ENCODE results near the gene TMEM163. TPM values are rescaled to one million over a fixed set of nuclear protein-coding genes. Genes with fewer than 3 reads are reported as not detected.

Gene TMEM163
- total and polyA plus RNA-seq, 8 donors = 3.9 to 48.4 (median 14.0) TPM

- no peak overlapping the region for H3K27ac ChIP-seq
- no peak overlapping the region for H3K4me3 ChIP-seq
- H3K9me3 ChIP-seq = no peaks in the 10 kb centered on the region
- ATAC-seq = no peak
- H3K27me3 ChIP-seq = no peaks in the 10 kb centered on the region
- TF ChIP-seq CTCF (IDR thresholded peaks at IDR 0.05) = no peak
- peaks cover 6 to 46% of the 10 kb centered on the region in 2 donors for H3K4me1 ChIP-seq
- peaks cover 0 to 5% of the 10 kb centered on the region in 2 donors for H3K36me3 ChIP-seq
- intact Hi-C loops (cut with DNase I) = loop anchor here in 1 of 2 donors (10.0 kb wide), 1 partner anchor 297 kb away; no protein-coding TSS in a partner anchor
- DNase-seq = no peak
Measured at GRCh38 chr2:134411279-134411827, 307.4 kb downstream of the TMEM163 start.

- intact Hi-C loops (cut with DNase I) = loop anchor here in 1 of 2 donors (10.0 kb wide), 1 partner anchor 296 kb away; no protein-coding TSS in a partner anchor
- Histone ChIP-seq H3K27ac (no peak overlapping the region), H3K9me3 (no peaks in the 10 kb centered on the region), H3K4me3 (no peak overlapping the region), H3K36me3 (peaks cover 0 to 5% of the 10 kb centered on the region in 2 donors), H3K4me1 (peaks cover 6 to 46% of the 10 kb centered on the region in 2 donors), H3K27me3 (no peaks in the 10 kb centered on the region)
- TF ChIP-seq CTCF (IDR thresholded peaks at IDR 0.05) = no peak
- DNase-seq (no peak), ATAC-seq (no peak)
Measured at GRCh38 chr2:134410831-134411231, 308.0 kb downstream of the TMEM163 start.

GRCh38 chr2:134410006-134410405 lies 308.8 kb downstream of the TMEM163 start:
- peaks cover 6 to 46% of the 10 kb centered on the region in 2 donors for H3K4me1 ChIP-seq
- ATAC-seq = no peak
- H3K4me3 ChIP-seq = no peak overlapping the region
- no peaks in the 10 kb centered on the region for H3K27me3 ChIP-seq
- H3K9me3 ChIP-seq = no peaks in the 10 kb centered on the region
- H3K27ac ChIP-seq = no peak overlapping the region
- intact Hi-C loops (cut with DNase I) = loop anchor here in 1 of 2 donors (10.0 kb wide), 1 partner anchor 295 kb away; no protein-coding TSS in a partner anchor
- no peak for TF ChIP-seq CTCF (IDR thresholded peaks at IDR 0.05)
- H3K36me3 ChIP-seq = peaks cover 0 to 5% of the 10 kb centered on the region in 2 donors
- no peak for DNase-seq

- H3K9me3 ChIP-seq = no peaks in the 10 kb centered on the region
- no peak overlapping the region for H3K4me3 ChIP-seq
- intact Hi-C loops (cut with DNase I) = loop anchor here in 1 of 2 donors (10.0 kb wide), 1 partner anchor 154 kb away; the partner anchor contains the start of gene MGAT5
- DNase-seq (no peak), ATAC-seq (no peak)
- H3K36me3 ChIP-seq = peaks cover 0 to 10% of the 10 kb centered on the region in 2 donors
- peaks cover 6 to 46% of the 10 kb centered on the region in 2 donors for H3K4me1 ChIP-seq
- no peak for TF ChIP-seq CTCF (IDR thresholded peaks at IDR 0.05)
- H3K27me3 ChIP-seq = no peaks in the 10 kb centered on the region
- H3K27ac ChIP-seq = peak overlapping the region in 1 of 2 donors; percentile 30
Measured at GRCh38 chr2:134408791-134409190, 310.0 kb downstream of the TMEM163 start.

- peak overlapping the region in 1 of 2 donors; percentile 30 for H3K27ac ChIP-seq
- ATAC-seq (no peak), DNase-seq (no peak)
- intact Hi-C loops (cut with DNase I) = loop anchor here in 1 of 2 donors (10.0 kb wide), 1 partner anchor 154 kb away; the partner anchor contains the start of gene MGAT5
- H3K9me3 ChIP-seq = no peaks in the 10 kb centered on the region
- no peaks in the 10 kb centered on the region for H3K27me3 ChIP-seq
- H3K4me1 ChIP-seq = peaks cover 6 to 46% of the 10 kb centered on the region in 2 donors
- TF ChIP-seq CTCF (IDR thresholded peaks at IDR 0.05) = no peak
- peaks cover 0 to 11% of the 10 kb centered on the region in 2 donors for H3K36me3 ChIP-seq
- no peak overlapping the region for H3K4me3 ChIP-seq
Measured at GRCh38 chr2:134408386-134408785, 310.4 kb downstream of the TMEM163 start.

Data from left lung (tissue), 10 donors.